ENCODE data around the gene CEP83.
A peak's percentile ranks its signal among the peaks of the same experiment; 100 is the strongest.

CEP83 gene

GRCh38 chr12:94263905-94264561 is 195.6 kb downstream of the CEP83 start:
- H3K4me2 ChIP-seq (ENCODE audit: insufficient read depth, low read length) = peak overlapping the region; percentile 86

GRCh38 chr12:94263011-94263811 is 196.5 kb downstream of the CEP83 start:
- Histone ChIP-seq H3K9me3 (ENCODE audit: insufficient read depth, low read length, severe bottlenecking) (no peaks in the 10 kb centered on the region), H3K27ac (ENCODE audit: low read length) (peak overlapping the region; percentile 93), H3K36me3 (ENCODE audit: insufficient read depth, low read length) (no peaks in the 10 kb centered on the region), H3K79me2 (ENCODE audit: insufficient read depth, low read length) (no peaks in the 10 kb centered on the region), H3K4me3 (ENCODE audit: low read depth in 1 of 2, low read length in 2 of 2) (peak overlapping the region; percentile 48 to 81; a peak in 3 of 4 replicates), H2AFZ (ENCODE audit: low read depth, low read length) (peak overlapping the region; percentile 97), H3K27me3 (ENCODE audit: insufficient read depth, low read length, poor library complexity) (no peaks in the 10 kb centered on the region), H3K4me2 (ENCODE audit: insufficient read depth, low read length) (peak overlapping the region; percentile 86), H3K4me1 (ENCODE audit: insufficient read depth, low read length) (peaks cover 28% of the 10 kb centered on the region), H3K9ac (ENCODE audit: low read depth, low read length) (peak overlapping the region; percentile 62), H4K20me1 (ENCODE audit: insufficient read depth, low read length) (no peaks in the 10 kb centered on the region)
- DNase-seq (peak; percentile 72), ATAC-seq (ENCODE audit: insufficient read depth, low read depth) (peak; percentile 68)
- TF ChIP-seq EZH2 (IDR thresholded peaks at IDR 0.05; ENCODE audit: borderline replicate concordance, low read depth, low read length, severe bottlenecking) = no peak
- TF ChIP-seq CTCF (IDR thresholded peaks at IDR 0.05; ENCODE audit: borderline replicate concordance, extremely low read depth, low read length, poor library complexity, severe bottlenecking) = no peak

More at GRCh38 chr12:94263905-94264561, 195.6 kb downstream of the CEP83 start:
- no peak for DNase-seq
- H3K9ac ChIP-seq (ENCODE audit: low read depth, low read length) = peak overlapping the region; percentile 62
- no peaks in the 10 kb centered on the region for H3K9me3 ChIP-seq (ENCODE audit: insufficient read depth, low read length, severe bottlenecking)
- H3K4me1 ChIP-seq (ENCODE audit: insufficient read depth, low read length) = peaks cover 28% of the 10 kb centered on the region
- no peaks in the 10 kb centered on the region for H3K27me3 ChIP-seq (ENCODE audit: insufficient read depth, low read length, poor library complexity)
- peak overlapping the region in 1 of 2 experiments; percentile 81; a peak in 2 of 4 replicates for H3K4me3 ChIP-seq (ENCODE audit: low read depth in 1 of 2, low read length in 2 of 2)
- no peaks in the 10 kb centered on the region for H4K20me1 ChIP-seq (ENCODE audit: insufficient read depth, low read length)
- H3K36me3 ChIP-seq (ENCODE audit: insufficient read depth, low read length) = no peaks in the 10 kb centered on the region
- no peak for ATAC-seq (ENCODE audit: insufficient read depth, low read depth)
- H3K79me2 ChIP-seq (ENCODE audit: insufficient read depth, low read length) = no peaks in the 10 kb centered on the region
- no peak overlapping the region for H2AFZ ChIP-seq (ENCODE audit: low read depth, low read length)
- no peak for TF ChIP-seq EZH2 (IDR thresholded peaks at IDR 0.05; ENCODE audit: borderline replicate concordance, low read depth, low read length, severe bottlenecking)
- no peak for TF ChIP-seq CTCF (IDR thresholded peaks at IDR 0.05; ENCODE audit: borderline replicate concordance, extremely low read depth, low read length, poor library complexity, severe bottlenecking)
- H3K27ac ChIP-seq (ENCODE audit: low read length) = peak overlapping the region; percentile 93

DNA sequence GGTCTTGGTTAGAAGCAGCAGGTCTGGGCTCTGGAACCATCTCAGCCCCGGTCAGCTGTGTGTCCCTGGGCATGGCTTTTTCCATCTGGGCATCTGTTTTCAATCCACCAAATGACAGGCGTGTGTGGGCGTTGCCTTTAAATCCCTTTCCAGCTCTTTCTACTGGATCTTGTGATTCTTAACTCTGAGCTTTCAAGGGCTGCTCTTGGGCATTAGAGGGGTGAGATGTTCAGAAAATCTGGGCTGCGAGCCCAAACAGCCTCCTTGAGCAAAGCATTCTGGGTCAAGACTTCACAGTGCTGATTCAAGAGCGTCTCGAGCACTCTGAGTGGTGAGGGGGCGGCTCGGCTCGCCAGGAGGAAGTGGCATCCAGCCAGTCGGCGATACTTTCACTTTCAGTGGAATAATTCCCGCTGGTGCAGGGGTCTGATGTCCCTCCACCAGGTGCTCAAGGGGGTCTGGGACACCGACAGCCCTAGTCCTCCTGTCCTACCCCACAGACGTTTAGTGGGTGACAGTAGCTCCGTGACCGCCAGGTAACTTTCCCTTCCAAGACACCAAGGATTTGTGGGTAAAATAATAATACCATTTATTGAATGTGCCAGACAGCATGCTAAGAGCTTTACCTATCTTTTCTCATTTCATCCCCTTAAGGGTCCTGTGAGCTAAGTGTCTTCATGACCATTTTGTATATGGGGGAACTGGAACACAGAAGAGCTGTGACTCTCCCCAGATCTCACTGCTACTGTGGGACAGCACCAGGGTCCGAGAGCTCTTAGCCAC is 197.2 kb downstream of the CEP83 start:
- no peaks in the 10 kb centered on the region for H3K79me2 ChIP-seq (ENCODE audit: insufficient read depth, low read length)
- peak overlapping the region; percentile 62 for H3K9ac ChIP-seq (ENCODE audit: low read depth, low read length)
- no peaks in the 10 kb centered on the region for H4K20me1 ChIP-seq (ENCODE audit: insufficient read depth, low read length)
- H3K27me3 ChIP-seq (ENCODE audit: insufficient read depth, low read length, poor library complexity) = no peaks in the 10 kb centered on the region
- H3K4me3 ChIP-seq (ENCODE audit: low read depth in 1 of 2, low read length in 2 of 2) = peak overlapping the region; percentile 48 to 81; a peak in 3 of 4 replicates
- no peaks in the 10 kb centered on the region for H3K36me3 ChIP-seq (ENCODE audit: insufficient read depth, low read length)
- peak overlapping the region; percentile 93 for H3K27ac ChIP-seq (ENCODE audit: low read length)
- H3K9me3 ChIP-seq (ENCODE audit: insufficient read depth, low read length, severe bottlenecking) = no peaks in the 10 kb centered on the region
- ATAC-seq (ENCODE audit: insufficient read depth, low read depth) (peak; percentile 90), DNase-seq (peak; percentile 89)
- TF ChIP-seq CTCF (IDR thresholded peaks at IDR 0.05; ENCODE audit: borderline replicate concordance, extremely low read depth, low read length, poor library complexity, severe bottlenecking) = no peak
- TF ChIP-seq EZH2 (IDR thresholded peaks at IDR 0.05; ENCODE audit: borderline replicate concordance, low read depth, low read length, severe bottlenecking) = no peak
- H3K4me1 ChIP-seq (ENCODE audit: insufficient read depth, low read length) = peaks cover 28% of the 10 kb centered on the region
- H3K4me2 ChIP-seq (ENCODE audit: insufficient read depth, low read length) = peak overlapping the region; percentile 86
- peak overlapping the region; percentile 97 for H2AFZ ChIP-seq (ENCODE audit: low read depth, low read length)

Data from DND-41 (cell line).